TTC549 (cell line): Measurements from ENCODE around the gene ISOC2.

ENCODE experiments used
- FAIRE-seq: peaks from 2 replicates; lab custom pipeline; 2012; peaks lifted over from hg19 to GRCh38; lab: Jason Lieb, UNC

Gene ISOC2

GRCh38 chr19:55406826-55407549 is 54.5 kb downstream of the ISOC2 start:
- no peak for FAIRE-seq

GRCh38 chr19:55406091-55406825 is 55.2 kb downstream of the ISOC2 start:
- no peak for FAIRE-seq

- FAIRE-seq, result no peak
Observed at GRCh38 chr19:55405638-55406037, 55.8 kb downstream of the ISOC2 start.
